Mesodermal cell (in vitro differentiated cells): ENCODE data around the gene SCFD2.
"Not testable (repeated sequence)": the region's sequence is repeated elsewhere in the genome, so short reads cannot be mapped to it uniquely, and the experiment has no call there.

Experiments used
- H3K27ac ChIP-seq: 2 replicates; pipeline ENCODE4 v1.7.0; 2013; ENCODE audit warnings: mild to moderate bottlenecking, low read depth, low read length, moderate library complexity; ENCODE audit not compliant: severe bottlenecking
- H3K36me3 ChIP-seq: 2 replicates; pipeline ENCODE4 v1.7.1; 2013; ENCODE audit warnings: mild to moderate bottlenecking, low read length, moderate library complexity; ENCODE audit not compliant: control insufficient read depth, insufficient read depth
- H3K4me1 ChIP-seq: one replicate; pipeline ENCODE4 v1.7.1; 2013; ENCODE audit warnings: mild to moderate bottlenecking, low read length; ENCODE audit not compliant: insufficient read depth, control insufficient read depth, poor library complexity, severe bottlenecking
- H3K4me3 ChIP-seq: 2 replicates; pipeline ENCODE4 v1.7.0; 2013; ENCODE audit warnings: low read length, control low read depth, mild to moderate bottlenecking; ENCODE audit not compliant: insufficient read depth, poor library complexity, severe bottlenecking; ENCODE audit errors: extremely low read depth
- H3K9me3 ChIP-seq: 2 replicates; pipeline ENCODE4 v1.7.1; 2013; ENCODE audit warnings: mild to moderate bottlenecking, low read length, moderate library complexity; ENCODE audit not compliant: control insufficient read depth
- WGBS, 2 experiments: methylation state at CpG; one replicate each; pipeline ENCODE4 v1.1.5; 2013; ENCODE audit warnings: missing lambda C conversion rate in 2 of 2; ENCODE audit not compliant: insufficient coverage in 2 of 2; 5-methylcytosine and 5-hydroxymethylcytosine counted together

The SCFD2 gene

GRCh38 chr4:53032908-53033307, 333.0 kb downstream of the SCFD2 start:
- no CpG with 5 or more reads among the region's 1 CpG for WGBS, 2 experiments
- H3K27ac ChIP-seq, H3K4me1 ChIP-seq, H3K9me3 ChIP-seq, H3K36me3 ChIP-seq, H3K4me3 ChIP-seq: not testable (repeated sequence)

DNA sequence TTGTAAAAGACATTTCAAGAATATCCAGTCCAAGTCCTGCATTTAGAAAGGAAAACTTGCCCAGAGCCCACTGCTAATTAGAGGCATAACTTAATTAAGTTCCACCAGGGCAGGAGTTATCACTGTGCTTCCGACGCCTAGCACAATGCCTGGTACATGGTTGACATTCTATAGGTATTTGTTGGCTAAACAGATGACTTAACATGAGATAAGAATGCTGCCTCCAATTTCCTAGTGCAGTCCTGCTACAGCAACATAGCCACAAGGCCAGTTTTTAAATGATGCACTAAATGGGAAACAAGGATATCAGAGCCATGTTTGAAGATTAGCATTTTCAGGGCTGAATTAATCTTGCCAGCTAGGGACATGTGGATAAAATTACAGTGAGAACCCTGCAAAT, 339.6 kb downstream of the SCFD2 start:
- Histone ChIP-seq H3K27ac (peak overlapping the region; percentile 26), H3K4me3 (no peak overlapping the region), H3K4me1 (peaks cover 13% of the 10 kb centered on the region), H3K36me3 (no peaks in the 10 kb centered on the region), H3K9me3 (no peaks in the 10 kb centered on the region)
- WGBS, 2 experiments = 83% methylated on average over 2 of the region's 2 CpGs; no CpG with 5 or more reads in 1 of the 2 experiments

DNA sequence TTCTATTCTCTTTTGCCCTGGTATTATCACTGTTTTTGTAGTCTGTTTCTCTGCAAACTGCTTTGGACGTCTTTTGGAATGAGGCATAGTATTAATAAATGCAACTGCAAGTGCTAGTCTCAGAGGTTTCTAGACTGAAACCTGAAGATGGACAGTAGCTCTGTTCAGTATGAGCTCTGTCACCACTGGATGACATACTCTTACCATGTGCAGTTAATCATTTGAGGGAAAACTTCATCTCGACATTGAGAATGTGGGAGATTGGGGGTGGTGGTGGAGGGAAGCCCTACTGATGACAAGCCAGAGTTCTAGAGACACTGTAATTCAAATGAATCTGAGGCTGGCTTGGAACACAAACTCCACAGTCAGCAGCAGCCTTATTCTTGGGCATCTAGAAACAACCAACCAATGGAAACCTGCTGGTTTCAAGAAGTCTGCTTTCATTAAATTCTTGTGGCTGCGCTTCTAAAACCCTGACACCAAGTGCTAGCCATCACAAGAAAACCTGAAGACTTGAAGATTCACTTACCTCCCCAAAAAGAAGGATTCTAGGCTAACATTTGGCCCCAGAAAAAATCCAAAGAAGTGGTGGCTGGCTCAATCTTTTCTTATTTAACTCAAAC, 342.1 kb downstream of the SCFD2 start:
- Histone ChIP-seq H3K4me3 (no peak overlapping the region), H3K9me3 (no peaks in the 10 kb centered on the region), H3K36me3 (no peaks in the 10 kb centered on the region), H3K4me1 (peaks cover 25% of the 10 kb centered on the region), H3K27ac (no peak overlapping the region)
- WGBS, 2 experiments = 89 to 100% methylated on average over 2 of the region's 3 CpGs

DNA sequence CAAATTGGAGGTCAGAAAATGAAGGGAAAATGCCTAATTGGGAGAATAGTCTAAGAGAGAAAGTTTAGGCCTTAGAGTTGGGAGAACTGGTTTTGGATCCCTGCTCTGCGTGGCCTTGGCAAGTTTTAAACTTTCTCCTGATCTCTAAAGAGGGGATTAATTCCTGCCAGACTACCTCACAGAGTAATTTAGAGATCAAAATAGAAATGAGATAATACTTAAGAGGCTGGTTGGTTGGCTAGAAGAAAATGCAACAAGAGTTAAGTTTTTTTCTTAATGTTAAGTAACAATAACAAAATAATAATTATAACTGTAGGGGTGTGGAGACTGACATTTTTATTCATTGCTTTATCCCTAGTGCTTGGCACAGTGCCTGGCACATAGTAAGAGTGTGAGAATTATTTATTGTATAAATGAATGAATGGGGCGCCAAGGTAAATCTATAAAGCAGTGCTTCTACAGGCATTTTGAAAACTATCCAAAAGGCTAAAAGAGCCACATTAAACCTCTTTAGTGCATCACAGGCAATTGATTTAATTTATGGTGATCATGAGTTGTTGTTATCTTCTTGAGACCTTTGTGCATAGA, 343.3 kb downstream of the SCFD2 start:
- no peaks in the 10 kb centered on the region for H3K9me3 ChIP-seq
- H3K4me3 ChIP-seq = no peak overlapping the region
- H3K4me1 ChIP-seq = peaks cover 25% of the 10 kb centered on the region
- WGBS, 2 experiments = no CpG with 5 or more reads among the region's 2 CpGs
- H3K27ac ChIP-seq = no peak overlapping the region
- no peaks in the 10 kb centered on the region for H3K36me3 ChIP-seq

- no peaks in the 10 kb centered on the region for H3K36me3 ChIP-seq
- no peak overlapping the region for H3K4me3 ChIP-seq
- WGBS, 2 experiments = 100% methylated on average over 1 of the region's 2 CpGs
- peaks cover 22% of the 10 kb centered on the region for H3K4me1 ChIP-seq
- H3K9me3 ChIP-seq = no peaks in the 10 kb centered on the region
- H3K27ac ChIP-seq = no peak overlapping the region
Measured at GRCh38 chr4:53021754-53022512, 343.9 kb downstream of the SCFD2 start.

DNA sequence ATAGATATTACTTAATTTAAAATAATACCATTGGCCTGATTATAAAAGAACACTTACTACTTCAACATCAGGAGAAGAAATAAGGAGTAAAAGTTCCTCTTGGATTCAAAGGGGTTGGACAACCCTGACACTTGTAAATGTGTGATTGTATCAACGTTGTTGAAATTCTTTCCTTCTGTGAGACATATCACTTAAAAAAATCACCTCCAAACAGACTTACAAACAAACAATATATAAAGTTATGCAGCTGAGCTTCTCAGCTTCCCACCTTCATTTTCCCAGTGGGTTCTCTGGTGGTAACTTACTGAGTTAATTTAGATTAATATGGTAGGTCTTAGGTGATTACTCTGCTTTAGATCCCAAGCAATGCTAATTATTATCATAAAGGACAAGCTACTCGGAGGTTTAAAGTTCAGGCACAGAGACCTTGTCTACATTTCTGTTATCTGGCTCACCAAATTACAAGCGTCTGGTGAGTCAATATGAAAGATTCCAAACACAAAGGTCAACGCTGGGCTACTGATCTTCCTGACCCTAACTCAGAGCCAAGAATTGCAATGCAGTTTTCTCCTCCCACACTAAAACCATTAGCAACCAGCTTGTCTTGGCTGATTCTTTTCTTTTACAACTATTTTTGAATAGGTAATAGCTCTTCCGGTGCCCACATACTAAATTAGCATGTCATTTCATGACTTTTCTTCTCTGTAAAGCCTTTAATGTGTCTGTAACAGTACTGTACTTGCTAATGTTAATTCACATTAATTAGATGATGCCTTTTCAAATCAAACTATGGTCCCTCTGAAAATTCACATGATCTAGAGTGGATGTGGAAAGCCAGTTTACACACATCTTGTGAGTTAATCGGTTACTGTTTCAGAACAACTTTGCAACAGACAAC, 346.1 kb downstream of the SCFD2 start:
- Histone ChIP-seq H3K9me3 (no peaks in the 10 kb centered on the region), H3K36me3 (no peaks in the 10 kb centered on the region), H3K4me1 (peaks cover 21% of the 10 kb centered on the region), H3K27ac (peak overlapping the region; percentile 82), H3K4me3 (no peak overlapping the region)
- whole genome bisulfite sequencing, 2 experiments = 58 to 74% methylated on average over 3 of the region's 6 CpGs

DNA sequence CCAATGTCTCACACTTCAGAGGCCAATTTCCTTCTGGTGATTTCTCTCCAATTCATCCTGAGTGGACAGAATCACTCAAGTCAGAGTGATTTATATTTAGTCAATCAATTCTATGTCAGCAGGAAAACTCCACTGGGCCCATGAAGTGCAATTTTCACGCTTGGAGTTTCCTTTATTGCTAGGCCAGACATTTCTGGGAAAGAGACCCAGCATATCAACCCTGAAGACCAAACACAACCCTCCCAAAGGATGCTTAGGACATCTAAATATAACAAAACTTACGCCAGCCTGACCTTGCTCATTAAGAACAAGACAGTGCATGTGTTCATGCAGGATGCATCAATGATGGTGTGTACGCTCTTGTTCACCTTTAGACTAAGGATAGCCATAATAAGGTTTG, 347.4 kb downstream of the SCFD2 start:
- 90 to 100% methylated on average over 1 to 2 of the region's 3 CpGs for WGBS, 2 experiments
- peaks cover 21% of the 10 kb centered on the region for H3K4me1 ChIP-seq
- no peaks in the 10 kb centered on the region for H3K36me3 ChIP-seq
- no peak overlapping the region for H3K27ac ChIP-seq
- no peak overlapping the region for H3K4me3 ChIP-seq
- H3K9me3 ChIP-seq = no peaks in the 10 kb centered on the region

DNA sequence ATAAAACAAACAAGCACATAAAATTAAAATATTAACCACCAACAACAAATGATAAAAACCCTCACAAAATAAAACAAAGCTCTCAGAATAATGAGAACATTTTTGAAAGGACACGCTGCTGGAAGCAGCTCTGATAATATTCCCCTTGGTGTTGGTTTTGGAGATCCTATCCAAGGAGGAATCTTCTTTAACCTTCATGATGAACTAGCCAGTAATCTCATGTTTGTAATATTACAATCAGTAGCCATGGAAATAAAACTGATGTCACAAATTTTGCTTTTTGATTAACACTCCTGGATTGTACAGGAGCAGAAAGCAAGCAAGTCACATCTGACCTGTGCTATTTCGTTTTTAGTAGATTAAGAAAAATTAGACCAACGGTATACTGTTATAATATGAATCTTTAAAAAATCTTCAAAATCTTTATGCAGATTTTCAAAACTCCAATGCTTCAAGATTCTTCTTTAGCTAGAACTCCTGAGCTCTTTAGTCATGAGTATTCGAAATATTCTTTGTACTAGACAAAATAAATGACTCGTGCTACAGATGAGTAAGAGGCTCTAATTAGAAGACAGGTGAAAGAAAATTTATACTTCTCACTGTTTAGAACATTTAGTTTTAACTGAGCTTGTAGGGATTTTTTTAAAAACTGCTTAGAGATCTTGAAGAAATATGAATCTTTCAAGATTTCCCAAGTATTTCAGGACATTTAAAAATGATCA, 349.6 kb downstream of the SCFD2 start:
- Histone ChIP-seq H3K36me3 (no peaks in the 10 kb centered on the region), H3K4me3 (no peak overlapping the region), H3K4me1 (peaks cover 32% of the 10 kb centered on the region), H3K9me3 (no peaks in the 10 kb centered on the region), H3K27ac (no peak overlapping the region)
- 100% methylated on average over 1 to 2 of the region's 5 CpGs for WGBS, 2 experiments

DNA sequence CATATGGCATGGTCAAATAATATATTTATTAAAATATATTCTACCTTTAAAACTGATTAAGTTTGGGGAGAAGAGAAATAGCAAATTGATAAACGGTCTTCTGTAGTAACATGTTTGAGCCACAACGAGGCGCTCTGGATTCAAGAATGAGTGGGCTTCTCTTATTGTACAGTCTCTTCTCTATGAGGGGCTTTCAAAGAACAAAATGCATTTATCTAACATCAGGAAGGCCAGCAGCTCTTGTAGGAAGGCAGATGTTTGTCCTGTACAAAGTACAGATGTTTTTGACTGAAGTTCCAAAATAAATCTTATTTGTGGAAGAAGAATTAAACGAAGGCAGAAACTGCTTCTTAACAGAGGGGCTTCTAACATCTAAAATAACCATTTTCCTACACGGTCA, 350.2 kb downstream of the SCFD2 start:
- H3K36me3 ChIP-seq = no peaks in the 10 kb centered on the region
- H3K4me3 ChIP-seq = no peak overlapping the region
- no peak overlapping the region for H3K27ac ChIP-seq
- no peaks in the 10 kb centered on the region for H3K9me3 ChIP-seq
- H3K4me1 ChIP-seq = peaks cover 32% of the 10 kb centered on the region
- 0% methylated on average over 2 of the region's 5 CpGs; no CpG with 5 or more reads in 1 of the 2 experiments for WGBS, 2 experiments

DNA sequence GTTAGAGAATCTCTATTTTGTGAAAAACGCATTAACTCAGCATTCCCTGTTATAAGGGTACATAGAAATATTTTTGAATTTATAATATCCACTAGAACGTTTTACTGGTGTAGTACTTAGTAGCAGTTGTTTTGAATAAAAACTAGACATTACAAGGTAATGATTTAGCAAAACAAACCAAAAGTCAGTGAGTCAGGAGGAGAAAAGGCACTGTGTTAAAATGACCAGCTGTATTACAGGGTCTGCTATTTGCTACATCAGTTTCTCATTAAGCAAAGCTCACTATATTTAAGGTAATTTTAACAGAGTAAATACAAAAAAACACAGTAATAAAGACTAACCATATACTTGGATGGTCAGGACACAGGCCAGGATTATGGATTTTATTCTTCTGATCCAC, 351.0 kb downstream of the SCFD2 start:
- no peaks in the 10 kb centered on the region for H3K9me3 ChIP-seq
- no peak overlapping the region for H3K4me3 ChIP-seq
- H3K4me1 ChIP-seq = peaks cover 24% of the 10 kb centered on the region
- H3K27ac ChIP-seq = no peak overlapping the region
- no peaks in the 10 kb centered on the region for H3K36me3 ChIP-seq
- WGBS, 2 experiments = no CpG with 5 or more reads among the region's 2 CpGs
